H1 (cell line): ENCODE measurements around the gene MPRIP. TPM values are rescaled to one million over a fixed set of nuclear protein-coding genes. Genes with fewer than 3 reads are reported as not detected.
A peak's percentile ranks its signal among the peaks of the same experiment; 100 is the strongest.

Source experiments
- CTCF ChIA-PET: fragments of 300-600 bp; sonication (Branson Sonifier 250); formaldehyde crosslinking; loops from one replicate; lab custom pipeline; 2021; ENCODE audit not compliant: partially characterized antibody; lab: Charles Lee
- POLR2A ChIA-PET: fragments of 300-600 bp; sonication (Branson Sonifier 250); formaldehyde crosslinking; loops from one replicate; lab custom pipeline; 2021; ENCODE audit warnings: inconsistent platforms; ENCODE audit not compliant: partially characterized antibody; lab: Charles Lee
- DNase-seq, 2 experiments: peaks; one replicate each; pipeline versions ENCODE4 v3.0.0 to v3.0.0-alpha.2; 2010 to 2022; ENCODE audit warnings: low spot score in 2 of 2, low read depth in 1 of 2, mixed read lengths in 1 of 2
- FAIRE-seq: peaks from 2 replicates; lab custom pipeline; 2011; peaks lifted over from hg19 to GRCh38; lab: Jason Lieb, UNC
- H2AFZ ChIP-seq: 2 replicates; pipeline ENCODE4 v1.8.1; 2012; ENCODE audit warnings: low read length, inconsistent platforms
- H2AK5ac ChIP-seq: 2 replicates; pipeline ENCODE4 v1.6.1; 2013; ENCODE audit warnings: low read depth, low read length
- H2BK120ac ChIP-seq: replicated peaks from 2 replicates; pipeline ENCODE3; 2013; ENCODE audit warnings: low read depth, low read length, inconsistent platforms
- H2BK12ac ChIP-seq: 2 replicates; pipeline ENCODE4 v1.6.1; 2013; ENCODE audit warnings: low read depth, low read length
- H2BK15ac ChIP-seq: 2 replicates; pipeline ENCODE4 v1.6.1; 2013; ENCODE audit warnings: low read length
- H2BK20ac ChIP-seq: 2 replicates; pipeline ENCODE4 v1.6.1; 2013; ENCODE audit warnings: low read length
- H2BK5ac ChIP-seq: 2 replicates; pipeline ENCODE4 v1.6.1; 2013; ENCODE audit warnings: low read depth, low read length
- H3K14ac ChIP-seq: 2 replicates; pipeline ENCODE4 v1.6.1; 2013; ENCODE audit warnings: inconsistent platforms; ENCODE audit not compliant: insufficient read length
- H3K18ac ChIP-seq: 2 replicates; pipeline ENCODE4 v1.6.1; 2013; ENCODE audit warnings: low read length; ENCODE audit errors: extremely low read depth
- H3K23ac ChIP-seq: 2 replicates; pipeline ENCODE4 v1.6.1; 2013; ENCODE audit warnings: inconsistent platforms; ENCODE audit not compliant: insufficient read length
- H3K23me2 ChIP-seq: 2 replicates; pipeline ENCODE4 v1.6.1; 2013; ENCODE audit warnings: low read depth, low read length
- H3K27ac ChIP-seq: 2 replicates; pipeline ENCODE4 v1.6.1; 2011; ENCODE audit warnings: low read depth, low read length, inconsistent platforms
- H3K27me3 ChIP-seq, 4 experiments: replicated peaks in 1 of 4; 1 replicate in 1 of 4; 2 replicates in 3 of 4; pipeline versions ENCODE4 v1.6.1 to v1.8.1; 2011 to 2013; ENCODE audit warnings: low read length in 3 of 4, mild to moderate bottlenecking in 3 of 4, inconsistent platforms in 2 of 4, mixed read lengths in 2 of 4, moderate library complexity in 1 of 4; ENCODE audit not compliant: control insufficient read depth in 3 of 4, insufficient read depth in 3 of 4; ENCODE audit errors: extremely low read depth in 1 of 4
- H3K36me3 ChIP-seq, 4 experiments: 2 replicates each; pipeline versions ENCODE4 v1.6.1 to v1.8.1; 2011 to 2013; ENCODE audit warnings: mild to moderate bottlenecking in 4 of 4, low read length in 3 of 4, moderate library complexity in 2 of 4, control low read depth in 1 of 4, inconsistent platforms in 1 of 4; ENCODE audit not compliant: insufficient read depth in 4 of 4, control insufficient read depth in 2 of 4
- H3K4ac ChIP-seq: replicated peaks from 2 replicates; pipeline ENCODE3; 2013; ENCODE audit warnings: low read length, low read depth, mixed read lengths, inconsistent platforms; ENCODE audit not compliant: insufficient read length
- H3K4me1 ChIP-seq, 4 experiments: replicated peaks in 1 of 4; 1 replicate in 1 of 4; 2 replicates in 3 of 4; pipeline versions ENCODE4 v1.6.1 to v1.8.1; 2011 to 2013; ENCODE audit warnings: low read length in 3 of 4, inconsistent platforms in 2 of 4, mixed read lengths in 1 of 4; ENCODE audit not compliant: insufficient read depth in 4 of 4, control insufficient read depth in 3 of 4
- H3K4me2 ChIP-seq, 2 experiments: 2 replicates each; pipeline versions ENCODE4 v1.6.1 to v1.8.1; 2011 to 2013; ENCODE audit warnings: low read depth in 2 of 2, low read length in 2 of 2, control low read depth in 1 of 2, inconsistent platforms in 1 of 2, mild to moderate bottlenecking in 1 of 2; ENCODE audit not compliant: insufficient read depth in 1 of 2
- H3K4me3 ChIP-seq, 4 experiments: fragments of 200-600, 300-600 bp in 1 of 4; sonication (generic), shearing (Covaris generic), sonication (Bioruptor Twin) in 1 of 4; 2 replicates each; pipeline versions ENCODE4 v1.5.1 to v1.8.1; 2011 to 2016; ENCODE audit warnings: low read length in 4 of 4, low read depth in 3 of 4, control low read depth in 2 of 4, inconsistent platforms in 2 of 4, mild to moderate bottlenecking in 2 of 4, mixed read lengths in 1 of 4, moderate library complexity in 1 of 4; ENCODE audit not compliant: insufficient read depth in 2 of 4; ENCODE audit errors: extremely low read depth in 1 of 4
- H3K56ac ChIP-seq: replicated peaks from 2 replicates; pipeline ENCODE3; 2013; ENCODE audit warnings: low read depth, mild to moderate bottlenecking, mixed read lengths, low read length, inconsistent platforms; ENCODE audit not compliant: insufficient read length
- H3K79me1 ChIP-seq: 2 replicates; pipeline ENCODE4 v1.6.1; 2013; ENCODE audit warnings: low read depth, low read length, control low read depth
- H3K79me2 ChIP-seq, 2 experiments: 2 replicates each; pipeline versions ENCODE4 v1.6.1 to v1.8.1; 2012 to 2013; ENCODE audit warnings: low read length in 2 of 2, mild to moderate bottlenecking in 2 of 2, inconsistent platforms in 1 of 2; ENCODE audit not compliant: insufficient read depth in 2 of 2, control insufficient read depth in 1 of 2
- H3K9ac ChIP-seq, 4 experiments: replicated peaks in 1 of 4; 1 replicate in 1 of 4; 2 replicates in 3 of 4; pipeline versions ENCODE4 v1.6.1 to v1.8.1; 2011 to 2013; ENCODE audit warnings: low read depth in 3 of 4, low read length in 3 of 4, control low read depth in 2 of 4, mild to moderate bottlenecking in 2 of 4, moderate library complexity in 2 of 4, inconsistent platforms in 1 of 4; ENCODE audit errors: extremely low read depth in 1 of 4
- H3K9me3 ChIP-seq, 2 experiments: 2 replicates each; pipeline versions ENCODE4 v1.6.1 to v1.8.1; 2012 to 2013; ENCODE audit warnings: mild to moderate bottlenecking in 2 of 2, moderate library complexity in 2 of 2, control low read depth in 1 of 2, inconsistent platforms in 1 of 2, low read depth in 1 of 2, low read length in 1 of 2, mixed read lengths in 1 of 2; ENCODE audit not compliant: insufficient read depth in 2 of 2
- H4K20me1 ChIP-seq, 2 experiments: replicated peaks in 1 of 2; 2 replicates each; pipeline versions ENCODE3 to v1.8.1; 2011 to 2013; ENCODE audit warnings: inconsistent platforms in 2 of 2, low read length in 2 of 2, mild to moderate bottlenecking in 1 of 2; ENCODE audit not compliant: insufficient read depth in 2 of 2, control insufficient read depth in 1 of 2
- H4K5ac ChIP-seq: 2 replicates; pipeline ENCODE4 v1.6.1; 2013; ENCODE audit warnings: low read length, low read depth, mixed read lengths, inconsistent platforms; ENCODE audit not compliant: insufficient read length
- H4K8ac ChIP-seq: 2 replicates; pipeline ENCODE4 v1.8.0; 2013; ENCODE audit warnings: mild to moderate bottlenecking, moderate library complexity, low read length, inconsistent platforms; ENCODE audit not compliant: insufficient read depth; ENCODE audit errors: extremely low read depth
- H4K91ac ChIP-seq: replicated peaks from 2 replicates; pipeline ENCODE3; 2013; ENCODE audit warnings: low read length, mixed read lengths, inconsistent platforms; ENCODE audit not compliant: insufficient read length
- BACH1 ChIP-seq: IDR thresholded peaks from 2 replicates; pipeline ENCODE4 v1.6.1; 2012; ENCODE audit warnings: low read length, improper control_type of control experiment
- FOSL1 ChIP-seq: IDR thresholded peaks from 2 replicates; pipeline ENCODE4 v1.6.1; 2011; ENCODE audit warnings: mild to moderate bottlenecking, low read depth, low read length, moderate library complexity; ENCODE audit not compliant: insufficient read depth
- POLR2A ChIP-seq, 2 experiments: IDR thresholded peaks; 1 replicate in 1 of 2; 2 replicates in 1 of 2; pipeline ENCODE4 v1.6.1; 2011; ENCODE audit warnings: low read depth in 2 of 2, low read length in 2 of 2, mild to moderate bottlenecking in 2 of 2; ENCODE audit errors: control extremely low read depth in 1 of 2
- SIN3A ChIP-seq, 2 experiments: IDR thresholded peaks in 1 of 2; conservative IDR thresholded peaks in 1 of 2; 2 replicates each; pipeline ENCODE4 v1.6.1; 2011 to 2012; ENCODE audit warnings: low read length in 2 of 2, improper control_type of control experiment in 1 of 2, low read depth in 1 of 2, mild to moderate bottlenecking in 1 of 2
- SIX5 ChIP-seq: IDR thresholded peaks from 2 replicates; pipeline ENCODE4 v1.6.1; 2011; ENCODE audit warnings: mild to moderate bottlenecking, low read depth, low read length
- SP4 ChIP-seq: IDR thresholded peaks from 2 replicates; pipeline ENCODE4 v1.6.1; 2012; ENCODE audit warnings: low read length, inconsistent platforms
- ZNF274 ChIP-seq: IDR thresholded peaks from 2 replicates; pipeline ENCODE4 v1.7.0; 2012; ENCODE audit warnings: low read length, borderline replicate concordance; ENCODE audit errors: extremely low read depth
- WGBS, 2 experiments: shearing (Covaris generic) in 1 of 2; methylation state at CpG; one replicate each; pipeline versions ENCODE4 v1.1.6 to v1.1.7; 2013 to 2015; ENCODE audit warnings: low lambda C conversion rate in 2 of 2, mixed read lengths in 2 of 2, inconsistent platforms in 1 of 2, low coverage in 1 of 2, missing lambda C conversion rate in 1 of 2; ENCODE audit not compliant: insufficient replicate concordance in 2 of 2, insufficient coverage in 1 of 2, insufficient read length in 1 of 2; ENCODE audit errors: extremely low coverage in 1 of 2, missing lambda C conversion rate in 1 of 2; 5-methylcytosine and 5-hydroxymethylcytosine counted together
- polyA plus RNA-seq, 7 experiments: library from polyadenylated mRNA; depleted of rRNA in 3 of 7; stranded (reverse) in 5 of 7; unstranded in 2 of 7; fragments of >200 nt in 5 of 7; fragments of 200-250 nt in 2 of 7; gene quantifications; 1 replicate in 5 of 7; 2 replicates in 1 of 7; 4 replicates in 1 of 7; pipeline versions ENCODE4 v1.2.1 to v1.2.3, GENCODE V29; 2011 to 2013; ENCODE audit warnings: missing spikeins in 2 of 7, mixed read lengths in 2 of 7
- total RNA-seq: library from RNA; stranded (reverse); fragmentation: NEBNext Ultra II Directional; extraction: Animal tissue kit (Norgen Biotek cat#: 25700); gene quantifications from 2 replicates; pipeline ENCODE4 v1.2.1, GENCODE V29; 2021
- TF ChIP-seq, protein P1 (sequence below): IDR thresholded peaks from 2 replicates; pipeline ENCODE4 v1.6.1; 2012; ENCODE audit warnings: inconsistent platforms

Gene MPRIP
- total and polyA plus RNA-seq, 2 of the 8 experiments (the other 6 are each of a cell fraction or from before 2014, with no cell fraction given) = 48.6 to 146 TPM

DNA sequence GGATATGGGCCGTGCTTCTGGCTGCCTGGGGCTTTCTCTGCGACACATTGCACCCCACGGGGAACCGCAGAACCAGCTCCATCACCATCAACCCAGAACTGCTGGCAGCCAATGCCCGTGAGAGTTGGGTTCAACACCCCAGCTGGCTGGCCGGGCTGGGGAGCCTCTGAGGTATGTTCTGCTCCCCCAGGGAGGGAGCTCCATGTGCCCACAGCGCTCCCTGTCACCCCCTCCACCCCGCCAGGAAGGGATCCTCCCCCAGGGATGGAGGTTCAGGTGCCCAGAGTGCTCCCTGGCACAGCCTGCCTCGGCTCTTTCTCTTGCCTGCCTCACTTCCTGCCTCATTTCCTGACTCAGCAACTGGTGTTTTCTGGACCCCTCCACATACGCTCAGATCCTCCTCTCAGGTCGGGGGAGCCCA is 24.2 kb upstream of the MPRIP start:
- no peak overlapping the region for H3K27ac ChIP-seq
- no peak overlapping the region for H3K4ac ChIP-seq
- H3K18ac ChIP-seq = no peak overlapping the region; the same call in 1 of the 2 replicates
- ChIA-PET POLR2A (no interaction called here), CTCF (interaction anchor here (1.5 to 2.3 kb wide), 3 partner anchors 12 to 44 kb away, joined by 4 to 5 read pairs (median 4); no protein-coding TSS in a partner anchor)
- WGBS, 2 experiments = 91% methylated on average over 11 of the region's 11 CpGs; no CpG with 5 or more reads in 1 of the 2 experiments
- H3K9me3 ChIP-seq = no peaks in the 10 kb centered on the region
- H2BK12ac ChIP-seq = peak overlapping the region; percentile 39; the same call in 1 of the 2 replicates
- no peak overlapping the region for H4K5ac ChIP-seq
- no peak overlapping the region for H3K56ac ChIP-seq
- no peak overlapping the region for H4K91ac ChIP-seq
- TF ChIP-seq POLR2A (IDR thresholded peaks at IDR 0.05; ENCODE audit: control extremely low read depth in 1 of 2, low read depth in 2 of 2, low read length in 2 of 2) = no peak
- no peak for TF ChIP-seq FOSL1
- TF ChIP-seq, protein P1, sequence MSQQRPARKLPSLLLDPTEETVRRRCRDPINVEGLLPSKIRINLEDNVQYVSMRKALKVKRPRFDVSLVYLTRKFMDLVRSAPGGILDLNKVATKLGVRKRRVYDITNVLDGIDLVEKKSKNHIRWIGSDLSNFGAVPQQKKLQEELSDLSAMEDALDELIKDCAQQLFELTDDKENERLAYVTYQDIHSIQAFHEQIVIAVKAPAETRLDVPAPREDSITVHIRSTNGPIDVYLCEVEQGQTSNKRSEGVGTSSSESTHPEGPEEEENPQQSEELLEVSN = no peak
- TF ChIP-seq SIX5 = no peak
- TF ChIP-seq BACH1 = no peak
- no peak for TF ChIP-seq SIN3A (conservative IDR thresholded peaks at IDR 0.05 in 1 of 2, IDR thresholded peaks at IDR 0.05 in 1 of 2; ENCODE audit: low read depth in 1 of 2, low read length in 2 of 2)
- no peak for TF ChIP-seq ZNF274
- TF ChIP-seq SP4 = no peak
- H3K4me3 ChIP-seq = no peak overlapping the region
- H3K4me2 ChIP-seq = no peak overlapping the region
- H3K14ac ChIP-seq = no peak overlapping the region
- no peak overlapping the region for H2AK5ac ChIP-seq
- no peaks in the 10 kb centered on the region for H4K20me1 ChIP-seq
- no peaks in the 10 kb centered on the region for H3K79me2 ChIP-seq
- no peak overlapping the region for H3K23ac ChIP-seq
- DNase-seq = no peak
- no peaks in the 10 kb centered on the region for H3K36me3 ChIP-seq
- no peak overlapping the region for H2BK120ac ChIP-seq
- H3K9ac ChIP-seq = no peak overlapping the region
- H3K27me3 ChIP-seq = no peaks in the 10 kb centered on the region
- no peaks in the 10 kb centered on the region for H3K23me2 ChIP-seq
- H4K8ac ChIP-seq = no peak overlapping the region
- no peak for FAIRE-seq
- no peak overlapping the region for H2BK20ac ChIP-seq
- H3K79me1 ChIP-seq = no peaks in the 10 kb centered on the region
- no peak overlapping the region for H2AFZ ChIP-seq
- no peak overlapping the region for H2BK15ac ChIP-seq
- no peaks in the 10 kb centered on the region; a peak in 3 of 7 replicates for H3K4me1 ChIP-seq
- no peak overlapping the region for H2BK5ac ChIP-seq
